Smooth muscle cell (in vitro differentiated cells): Measurements from ENCODE around the gene PKDREJ. TPM values are rescaled to one million over a fixed set of nuclear protein-coding genes. Genes with fewer than 3 reads are reported as not detected.

Experiments used
- DNase-seq: peaks from one replicate; lab custom pipeline; 2025; ENCODE audit not compliant: unreplicated experiment; lab: John Stamatoyannopoulos, UW
- H2AFZ ChIP-seq: fragments of 200-600 bp; sonication (generic); 2 replicates; pipeline ENCODE4 v1.6.0; 2016; ENCODE audit warnings: antibody characterized with exemption, low read depth, mild to moderate bottlenecking
- H3F3A ChIP-seq: fragments of 200-600 bp; sonication (generic); 2 replicates; pipeline ENCODE4 v1.6.0; 2017; ENCODE audit warnings: antibody characterized with exemption, low read depth
- H3K27ac ChIP-seq: fragments of 200-600 bp; sonication (generic); 2 replicates; pipeline ENCODE4 v1.5.1; 2016; ENCODE audit warnings: low read depth, mild to moderate bottlenecking
- H3K27me3 ChIP-seq: fragments of 200-600 bp; sonication (generic); 2 replicates; pipeline ENCODE4 v1.6.1; 2016; ENCODE audit warnings: low read depth, mild to moderate bottlenecking
- H3K36me3 ChIP-seq: fragments of 200-600 bp; sonication (generic); 2 replicates; pipeline ENCODE4 v1.5.1; 2016; ENCODE audit warnings: low read depth
- H3K4me1 ChIP-seq: fragments of 200-600 bp; sonication (generic); 2 replicates; pipeline ENCODE4 v1.5.1; 2016; ENCODE audit warnings: low read depth
- H3K4me2 ChIP-seq: fragments of 200-600 bp; sonication (generic); 2 replicates; pipeline ENCODE4 v1.6.0; 2016; ENCODE audit warnings: mild to moderate bottlenecking
- H3K4me3 ChIP-seq: fragments of 200-600 bp; sonication (generic); 2 replicates; pipeline ENCODE4 v1.5.1; 2016; ENCODE audit warnings: mild to moderate bottlenecking
- H3K79me2 ChIP-seq: fragments of 200-600 bp; sonication (generic); 2 replicates; pipeline ENCODE4 v1.6.0; 2016; ENCODE audit warnings: low read depth, mild to moderate bottlenecking
- H3K9ac ChIP-seq: fragments of 200-600 bp; sonication (generic); 2 replicates; pipeline ENCODE4 v1.6.0; 2016; ENCODE audit warnings: low read depth
- H3K9me3 ChIP-seq: fragments of 200-600 bp; sonication (generic); replicated peaks from 2 replicates; pipeline ENCODE4 v1.5.1; 2016; ENCODE audit warnings: low read depth
- H4K20me1 ChIP-seq: fragments of 200-600 bp; sonication (generic); 2 replicates; pipeline ENCODE4 v1.6.0; 2016; ENCODE audit warnings: low read depth
- CTCF ChIP-seq: fragments of 200-600 bp; sonication (generic); IDR thresholded peaks from 2 replicates; pipeline ENCODE4 v1.5.1; 2017; ENCODE audit warnings: borderline replicate concordance, mild to moderate bottlenecking, antibody characterized with exemption; ENCODE audit not compliant: insufficient read depth, poor library complexity, severe bottlenecking
- WGBS: methylation state at CpG from one replicate; pipeline ENCODE4 v1.1.7; 2016; ENCODE audit warnings: low lambda C conversion rate; 5-methylcytosine and 5-hydroxymethylcytosine counted together
- polyA plus RNA-seq: library from polyadenylated mRNA; unstranded; fragments of >200 nt; fragmentation: Nextera tagmentation; extraction: Ambion mirVana; gene quantifications from 2 replicates; pipeline ENCODE4 v1.2.1, GENCODE V29; 2016
- total RNA-seq: library from RNA; depleted of rRNA; stranded (reverse); fragments of >200 nt; gene quantifications from 2 replicates; pipeline ENCODE4 v1.2.3, GENCODE V29; 2014

Gene PKDREJ
- total and polyA plus RNA-seq, 2 experiments from 2014 or later = 0.05 TPM; not detected in 1

GRCh38 chr22:46280063-46280817 is 17.1 kb upstream of the PKDREJ start:
- no peak for DNase-seq
- no peak overlapping the region for H2AFZ ChIP-seq
- H3F3A ChIP-seq = no peaks in the 10 kb centered on the region
- no peaks in the 10 kb centered on the region for H3K27me3 ChIP-seq
- H3K4me2 ChIP-seq = no peak overlapping the region
- peaks cover 4% of the 10 kb centered on the region for H3K36me3 ChIP-seq
- no peaks in the 10 kb centered on the region for H4K20me1 ChIP-seq
- no peak overlapping the region for H3K9ac ChIP-seq
- no peaks in the 10 kb centered on the region for H3K79me2 ChIP-seq
- H3K4me3 ChIP-seq = no peak overlapping the region
- 95% methylated on average over 12 of the region's 12 CpGs for WGBS
- no peaks in the 10 kb centered on the region for H3K4me1 ChIP-seq
- no peaks in the 10 kb centered on the region for H3K9me3 ChIP-seq
- TF ChIP-seq CTCF = no peak
- no peak overlapping the region for H3K27ac ChIP-seq

- Histone ChIP-seq H3K27ac (no peak overlapping the region), H3F3A (no peaks in the 10 kb centered on the region), H4K20me1 (no peaks in the 10 kb centered on the region), H3K27me3 (no peaks in the 10 kb centered on the region), H3K79me2 (no peaks in the 10 kb centered on the region), H3K4me3 (no peak overlapping the region), H3K4me1 (no peaks in the 10 kb centered on the region), H3K9me3 (no peaks in the 10 kb centered on the region), H3K36me3 (peaks cover 13% of the 10 kb centered on the region), H3K4me2 (no peak overlapping the region), H3K9ac (no peak overlapping the region), H2AFZ (no peak overlapping the region)
- 99% methylated on average over 22 of the region's 22 CpGs for WGBS
- no peak for DNase-seq
- TF ChIP-seq CTCF = no peak
These were observed 15.8 kb upstream of the PKDREJ start for GRCh38 chr22:46278656-46279645.

GRCh38 chr22:46276563-46276962 is 13.4 kb upstream of the PKDREJ start:
- H3K36me3 ChIP-seq = peaks cover 13% of the 10 kb centered on the region
- no peaks in the 10 kb centered on the region for H3F3A ChIP-seq
- no peaks in the 10 kb centered on the region for H3K9me3 ChIP-seq
- DNase-seq = no peak
- H3K27me3 ChIP-seq = no peaks in the 10 kb centered on the region
- no peak overlapping the region for H3K9ac ChIP-seq
- H4K20me1 ChIP-seq = no peaks in the 10 kb centered on the region
- H3K4me2 ChIP-seq = no peak overlapping the region
- no peaks in the 10 kb centered on the region for H3K4me1 ChIP-seq
- no peaks in the 10 kb centered on the region for H3K79me2 ChIP-seq
- no peak for TF ChIP-seq CTCF
- H3K27ac ChIP-seq = no peak overlapping the region
- no peak overlapping the region for H3K4me3 ChIP-seq
- 99% methylated on average over 7 of the region's 7 CpGs for WGBS
- no peak overlapping the region for H2AFZ ChIP-seq
